Psoas muscle (tissue), 8 donors: ENCODE results near the gene EIF4E2. TPM values are rescaled to one million over a fixed set of nuclear protein-coding genes. Genes with fewer than 3 reads are reported as not detected.

Source experiments
- ATAC-seq, 4 donors: fragments of 200-7000 bp; cut with Tn5 transposase; one replicate each; pipeline ENCODE4 v1.9.1; 2020; ENCODE audit warnings: moderate library complexity in 3 of 4, mild to moderate bottlenecking in 2 of 4
- DNase-seq, 2 donors: peaks; one replicate each; pipeline ENCODE4 v3.0.0-alpha.2; 2020
- H3K27ac ChIP-seq: fragments of 200-600 bp; one replicate; pipeline ENCODE4 v1.8.0; 2022
- H3K27me3 ChIP-seq, 3 donors: fragments of 200-600 bp in 1 of 3; one replicate each; pipeline versions ENCODE4 v1.6.1 to v1.8.0; 2013 to 2022; ENCODE audit warnings: low read length in 2 of 3, mild to moderate bottlenecking in 2 of 3, moderate library complexity in 1 of 3; ENCODE audit not compliant: insufficient read depth in 3 of 3
- H3K36me3 ChIP-seq, 2 donors: fragments of 200-600 bp in 1 of 2; one replicate each; pipeline versions ENCODE4 v1.6.1 to v1.8.0; 2013 to 2022; ENCODE audit warnings: low read depth in 1 of 2, mild to moderate bottlenecking in 1 of 2, moderate library complexity in 1 of 2; ENCODE audit not compliant: insufficient read depth in 1 of 2
- H3K4me1 ChIP-seq: fragments of 200-600 bp; one replicate; pipeline ENCODE4 v1.8.0; 2022
- H3K4me3 ChIP-seq: fragments of 200-600 bp; one replicate; pipeline ENCODE4 v1.8.0; 2022; ENCODE audit warnings: mild to moderate bottlenecking
- H3K9me3 ChIP-seq: fragments of 200-600 bp; one replicate; pipeline ENCODE4 v1.8.0; 2022
- CTCF ChIP-seq: fragments of 200-600 bp; IDR thresholded peaks from one replicate; pipeline ENCODE4 v1.8.0; 2022; ENCODE audit warnings: antibody characterized with exemption
- WGBS, 3 donors: extraction: QIAGEN DNeasy Blood & Tissue Kit; methylation state at CpG; one replicate each; pipeline versions ENCODE4 v1.1.6 to v1.1.7; 2013; 5-methylcytosine and 5-hydroxymethylcytosine counted together
- intact Hi-C, 2 donors: fragments of 100-400 bp; cut with DNase I; formaldehyde crosslinking; loops; one replicate each; pipeline versions ENCODE4 v1.11.0 to v1.14.2; 2022
- polyA plus RNA-seq, 3 donors: library from polyadenylated mRNA; stranded (reverse); fragments of 200-250 nt; gene quantifications; one replicate each; pipeline ENCODE4 v1.2.3, GENCODE V29; 2013
- total RNA-seq, 4 donors: library from RNA; stranded (reverse); fragmentation: NEBNext Ultra II Directional in 2 of 4; extraction: Animal tissue kit (Norgen Biotek cat#: 25700) in 2 of 4; gene quantifications; one replicate each; pipeline versions ENCODE4 v1.2.1 to v1.2.4, GENCODE V29; 2021 to 2023
- donor health status: healthy with polysubstance abuse.
- donor health status: DM: no; HTN: no; CAD: no; lungs with moderate emphysema.
- donor health status: Bipolar disorder and iron deficiency.
- donor health status: healthy.
- donor health status: DM: yes; HTN: yes; CAD: no.
- donor health status: DM: no; HTN: no; CAD: no.
- donor health status: DM: no; HTN: no; CAD: no.
- donor health status: DM: yes; HTN: yes; CAD: no.

The EIF4E2 gene
- total and polyA plus RNA-seq, 7 donors: 39.6 to 136 (median 77.3) TPM

GRCh38 chr2:232513353-232513752, 37.1 kb upstream of the EIF4E2 start:
- Histone ChIP-seq H3K27ac (no peak overlapping the region), H3K4me1 (peaks cover 13% of the 10 kb centered on the region), H3K36me3 (no peaks in the 10 kb centered on the region), H3K9me3 (no peaks in the 10 kb centered on the region), H3K27me3 (no peaks in the 10 kb centered on the region), H3K4me3 (no peak overlapping the region)
- DNase-seq (no peak), ATAC-seq (no peak)
- TF ChIP-seq CTCF: no peak
- intact Hi-C loops: loop anchor here in 1 of 2 donors (10.0 kb wide), 1 partner anchor 589 kb away; the partner anchor contains the start of gene NPPC
- 78 to 84% (median 82%) methylated on average over 5 of the region's 5 CpGs for WGBS, 3 donors

- H3K27me3 ChIP-seq: no peaks in the 10 kb centered on the region
- ATAC-seq (peak; percentile 43 to 74 (median 72)), DNase-seq (no peak)
- TF ChIP-seq CTCF: no peak
- no peaks in the 10 kb centered on the region for H3K36me3 ChIP-seq
- peaks cover 13% of the 10 kb centered on the region for H3K4me1 ChIP-seq
- WGBS, 3 donors: 46 to 65% (median 49%) methylated on average over 7 of the region's 7 CpGs
- no peak overlapping the region for H3K4me3 ChIP-seq
- H3K27ac ChIP-seq: no peak overlapping the region
- H3K9me3 ChIP-seq: no peaks in the 10 kb centered on the region
- intact Hi-C loops: loop anchor here in 1 of 2 donors (5.0 to 10.0 kb wide), 2 partner anchors 58 to 591 kb away; partner anchors contain the start of genes ALPI and NPPC
These were observed 34.9 kb upstream of the EIF4E2 start for GRCh38 chr2:232515639-232516038.

GRCh38 chr2:232516551-232516950, 33.9 kb upstream of the EIF4E2 start:
- WGBS, 3 donors: 89 to 92% (median 92%) methylated on average over 3 of the region's 3 CpGs
- H3K4me1 ChIP-seq: peaks cover 13% of the 10 kb centered on the region
- ATAC-seq (no peak), DNase-seq (no peak)
- no peaks in the 10 kb centered on the region for H3K36me3 ChIP-seq
- no peak overlapping the region for H3K27ac ChIP-seq
- intact Hi-C loops: loop anchor here in 1 of 2 donors (5.0 to 10.0 kb wide), 2 partner anchors 59 to 592 kb away; partner anchors contain the start of genes ALPI and NPPC
- no peaks in the 10 kb centered on the region for H3K27me3 ChIP-seq
- H3K9me3 ChIP-seq: no peaks in the 10 kb centered on the region
- TF ChIP-seq CTCF: no peak
- no peak overlapping the region for H3K4me3 ChIP-seq

- no peak for TF ChIP-seq CTCF
- H3K27ac ChIP-seq: no peak overlapping the region
- no peaks in the 10 kb centered on the region for H3K9me3 ChIP-seq
- H3K27me3 ChIP-seq: peaks cover 0 to 10% (median 0%) of the 10 kb centered on the region in 3 donors
- intact Hi-C loops: loop anchor here in 1 of 2 donors (5.0 to 10.0 kb wide), 2 partner anchors 62 to 594 kb away; partner anchors contain the start of genes ALPI and NPPC
- 73 to 83% (median 78%) methylated on average over 6 of the region's 6 CpGs for WGBS, 3 donors
- H3K36me3 ChIP-seq: no peaks in the 10 kb centered on the region
- H3K4me1 ChIP-seq: peaks cover 31% of the 10 kb centered on the region
- no peak overlapping the region for H3K4me3 ChIP-seq
- no peak for DNase-seq
- no peak for ATAC-seq
These were observed 31.6 kb upstream of the EIF4E2 start for GRCh38 chr2:232518844-232519243.
